Sigmoid colon (tissue), 7 donors: ENCODE results near the gene APBA1. TPM values are rescaled to one million over a fixed set of nuclear protein-coding genes. Genes with fewer than 3 reads are reported as not detected.

Experiments used
- DNase-seq: peaks from one replicate; pipeline ENCODE4 v3.0.0-alpha.2; 2019
- H3K27ac ChIP-seq, 4 donors: fragments of 200-600 bp; sonication (generic); one replicate each; pipeline ENCODE4 v1.5.1; 2016 to 2019; ENCODE audit warnings: mild to moderate bottlenecking in 1 of 4
- H3K27me3 ChIP-seq, 3 donors: fragments of 200-600 bp; sonication (generic); one replicate each; pipeline ENCODE4 v1.5.1; 2019; ENCODE audit warnings: mild to moderate bottlenecking in 1 of 3
- H3K36me3 ChIP-seq, 4 donors: fragments of 200-600 bp; sonication (generic); one replicate each; pipeline ENCODE4 v1.5.1; 2016 to 2019
- H3K4me1 ChIP-seq, 4 donors: fragments of 200-600 bp; sonication (generic); one replicate each; pipeline ENCODE4 v1.5.1; 2017 to 2019
- H3K4me3 ChIP-seq, 4 donors: fragments of 200-600 bp; sonication (generic); one replicate each; pipeline ENCODE4 v1.5.1; 2017 to 2019; ENCODE audit warnings: mild to moderate bottlenecking in 2 of 4, moderate library complexity in 1 of 4
- H3K9me3 ChIP-seq, 4 donors: fragments of 200-600 bp in 3 of 4; sonication (generic) in 3 of 4; one replicate each; pipeline versions ENCODE4 v1.5.1 to v1.6.1; 2013 to 2019
- CTCF ChIP-seq, 4 experiments: fragments of 450-650 bp in 3 of 4; fragments of 200-600 bp in 1 of 4; IDR thresholded peaks; one replicate each; pipeline ENCODE4 v1.5.1; 2016 to 2019; ENCODE audit warnings: antibody characterized with exemption in 4 of 4, mild to moderate bottlenecking in 3 of 4, moderate library complexity in 2 of 4
- EP300 ChIP-seq, 4 donors: sonication (generic); formaldehyde crosslinking; IDR thresholded peaks; one replicate each; pipeline ENCODE4 v1.6.1; 2017; ENCODE audit warnings: antibody characterized with exemption in 4 of 4
- POLR2A ChIP-seq, 2 donors: fragments of 450-650 bp; IDR thresholded peaks; one replicate each; pipeline ENCODE4 v1.6.1; 2016; ENCODE audit warnings: antibody characterized with exemption in 2 of 2, mild to moderate bottlenecking in 2 of 2, moderate library complexity in 2 of 2
- POLR2AphosphoS5 ChIP-seq, 4 donors: sonication (generic); formaldehyde crosslinking; IDR thresholded peaks; one replicate each; pipeline ENCODE4 v1.6.1; 2017; ENCODE audit warnings: antibody characterized with exemption in 4 of 4
- WGBS, 2 donors: extraction: QIAGEN DNeasy Blood & Tissue Kit; methylation state at CpG; one replicate each; pipeline ENCODE4 v1.1.7; 2013; 5-methylcytosine and 5-hydroxymethylcytosine counted together
- intact Hi-C: fragments of 100-400 bp; cut with DNase I; formaldehyde crosslinking; loops from one replicate; pipeline ENCODE4 v1.15.1; 2023
- polyA plus RNA-seq, 3 donors: library from polyadenylated mRNA; stranded (reverse); fragments of 200-250 nt; gene quantifications; one replicate each; pipeline ENCODE4 v1.2.3, GENCODE V29; 2013
- total RNA-seq, 4 donors: library from RNA; depleted of rRNA; stranded (reverse); fragments of >200 nt; gene quantifications; one replicate each; pipeline ENCODE4 v1.1.0, GENCODE V29; 2016
- donor health status: healthy with polysubstance abuse.
- donor health status: Bipolar disorder and iron deficiency.
- donor health status: healthy.

The APBA1 gene
- total and polyA plus RNA-seq, 7 donors: 1.7 to 6.7 (median 4.2) TPM

GRCh38 chr9:69606089-69606488 is 66.1 kb downstream of the APBA1 start:
- H3K4me3 ChIP-seq: no peak overlapping the region
- H3K27ac ChIP-seq: no peak overlapping the region
- H3K4me1 ChIP-seq: no peaks in the 10 kb centered on the region
- TF ChIP-seq EP300 (IDR thresholded peaks at IDR 0.05) (no peak), CTCF (IDR thresholded peaks at IDR 0.05) (no peak), POLR2A (IDR thresholded peaks at IDR 0.05) (no peak), POLR2AphosphoS5 (IDR thresholded peaks at IDR 0.05) (no peak)
- no peaks in the 10 kb centered on the region for H3K27me3 ChIP-seq
- no peak for DNase-seq
- H3K9me3 ChIP-seq: no peaks in the 10 kb centered on the region
- H3K36me3 ChIP-seq: no peaks in the 10 kb centered on the region
- WGBS, 2 donors: 87 to 91% methylated on average over 5 of the region's 5 CpGs
- intact Hi-C loops: no loop called here

- Histone ChIP-seq H3K27me3 (no peaks in the 10 kb centered on the region), H3K27ac (no peak overlapping the region), H3K36me3 (no peaks in the 10 kb centered on the region), H3K4me1 (no peaks in the 10 kb centered on the region), H3K4me3 (no peak overlapping the region), H3K9me3 (no peaks in the 10 kb centered on the region)
- intact Hi-C loops: no loop called here
- WGBS, 2 donors: 73% methylated on average over 4 of the region's 4 CpGs
- TF ChIP-seq CTCF (IDR thresholded peaks at IDR 0.05): no peak
- TF ChIP-seq POLR2A (IDR thresholded peaks at IDR 0.05): no peak
- TF ChIP-seq POLR2AphosphoS5 (IDR thresholded peaks at IDR 0.05): no peak
- TF ChIP-seq EP300 (IDR thresholded peaks at IDR 0.05): no peak
- no peak for DNase-seq
Observed at GRCh38 chr9:69605406-69605805, 66.8 kb downstream of the APBA1 start.

GRCh38 chr9:69604568-69605219 is 67.5 kb downstream of the APBA1 start:
- 90 to 91% methylated on average over 10 of the region's 10 CpGs for WGBS, 2 donors
- H3K36me3 ChIP-seq: no peaks in the 10 kb centered on the region
- no peaks in the 10 kb centered on the region for H3K27me3 ChIP-seq
- DNase-seq: no peak
- H3K4me1 ChIP-seq: peaks cover 0 to 6% (median 5%) of the 10 kb centered on the region in 4 donors
- H3K27ac ChIP-seq: no peak overlapping the region
- TF ChIP-seq POLR2A (IDR thresholded peaks at IDR 0.05) (no peak), CTCF (IDR thresholded peaks at IDR 0.05) (no peak), EP300 (IDR thresholded peaks at IDR 0.05) (no peak), POLR2AphosphoS5 (IDR thresholded peaks at IDR 0.05) (no peak)
- no peak overlapping the region for H3K4me3 ChIP-seq
- H3K9me3 ChIP-seq: no peaks in the 10 kb centered on the region
- intact Hi-C loops: no loop called here

- TF ChIP-seq CTCF (IDR thresholded peaks at IDR 0.05) (no peak), POLR2AphosphoS5 (IDR thresholded peaks at IDR 0.05) (no peak), EP300 (IDR thresholded peaks at IDR 0.05) (no peak), POLR2A (IDR thresholded peaks at IDR 0.05) (no peak)
- intact Hi-C loops: no loop called here
- WGBS, 2 donors: 92 to 94% methylated on average over 5 of the region's 5 CpGs
- no peaks in the 10 kb centered on the region for H3K36me3 ChIP-seq
- peaks cover 0 to 11% (median 9%) of the 10 kb centered on the region in 4 donors for H3K4me1 ChIP-seq
- no peaks in the 10 kb centered on the region for H3K27me3 ChIP-seq
- DNase-seq: no peak
- no peak overlapping the region for H3K27ac ChIP-seq
- no peaks in the 10 kb centered on the region for H3K9me3 ChIP-seq
- no peak overlapping the region for H3K4me3 ChIP-seq
Observed at GRCh38 chr9:69603656-69604055, 68.5 kb downstream of the APBA1 start.

GRCh38 chr9:69602773-69603172 is 69.4 kb downstream of the APBA1 start:
- 76 to 82% methylated on average over 1 of the region's 1 CpG for WGBS, 2 donors
- intact Hi-C loops: no loop called here
- no peak overlapping the region for H3K4me3 ChIP-seq
- H3K36me3 ChIP-seq: no peaks in the 10 kb centered on the region
- peaks cover 0 to 11% (median 9%) of the 10 kb centered on the region in 4 donors for H3K4me1 ChIP-seq
- TF ChIP-seq CTCF (IDR thresholded peaks at IDR 0.05) (no peak), POLR2AphosphoS5 (IDR thresholded peaks at IDR 0.05) (no peak), POLR2A (IDR thresholded peaks at IDR 0.05) (no peak), EP300 (IDR thresholded peaks at IDR 0.05) (no peak)
- no peaks in the 10 kb centered on the region for H3K9me3 ChIP-seq
- no peaks in the 10 kb centered on the region for H3K27me3 ChIP-seq
- DNase-seq: no peak
- no peak overlapping the region for H3K27ac ChIP-seq
